ENCODE data around the gene ROPN1L.

GRCh38 chr5:10499776-10500175 is 58.1 kb downstream of the ROPN1L start:
- no peak for TF ChIP-seq EZH2phosphoT487 (IDR thresholded peaks at IDR 0.05; ENCODE audit: borderline replicate concordance)
- TF ChIP-seq CTCF (conservative IDR thresholded peaks at IDR 0.05; ENCODE audit: low read length): no peak
